KOPT-K1 (cell line): ENCODE data around the gene POLR1D.

ENCODE experiments used
- H3K27ac ChIP-seq: fragments of 200-600 bp; sonication (generic); 2 replicates; pipeline ENCODE4 v1.5.1; 2016; ENCODE audit warnings: antibody characterized with exemption, mild to moderate bottlenecking, low read depth, low read length; ENCODE audit not compliant: poor library complexity, severe bottlenecking
- H3K36me3 ChIP-seq: fragments of 200-600 bp; sonication (generic); 2 replicates; pipeline ENCODE4 v1.5.1; 2017; ENCODE audit warnings: antibody characterized with exemption, mild to moderate bottlenecking, low read length, moderate library complexity; ENCODE audit not compliant: insufficient read depth
- H3K9me3 ChIP-seq: fragments of 200-600 bp; sonication (generic); 2 replicates; pipeline ENCODE4 v1.5.1; 2017; ENCODE audit warnings: antibody characterized with exemption, low read length, mild to moderate bottlenecking; ENCODE audit not compliant: insufficient read depth, poor library complexity, severe bottlenecking

Gene POLR1D

DNA sequence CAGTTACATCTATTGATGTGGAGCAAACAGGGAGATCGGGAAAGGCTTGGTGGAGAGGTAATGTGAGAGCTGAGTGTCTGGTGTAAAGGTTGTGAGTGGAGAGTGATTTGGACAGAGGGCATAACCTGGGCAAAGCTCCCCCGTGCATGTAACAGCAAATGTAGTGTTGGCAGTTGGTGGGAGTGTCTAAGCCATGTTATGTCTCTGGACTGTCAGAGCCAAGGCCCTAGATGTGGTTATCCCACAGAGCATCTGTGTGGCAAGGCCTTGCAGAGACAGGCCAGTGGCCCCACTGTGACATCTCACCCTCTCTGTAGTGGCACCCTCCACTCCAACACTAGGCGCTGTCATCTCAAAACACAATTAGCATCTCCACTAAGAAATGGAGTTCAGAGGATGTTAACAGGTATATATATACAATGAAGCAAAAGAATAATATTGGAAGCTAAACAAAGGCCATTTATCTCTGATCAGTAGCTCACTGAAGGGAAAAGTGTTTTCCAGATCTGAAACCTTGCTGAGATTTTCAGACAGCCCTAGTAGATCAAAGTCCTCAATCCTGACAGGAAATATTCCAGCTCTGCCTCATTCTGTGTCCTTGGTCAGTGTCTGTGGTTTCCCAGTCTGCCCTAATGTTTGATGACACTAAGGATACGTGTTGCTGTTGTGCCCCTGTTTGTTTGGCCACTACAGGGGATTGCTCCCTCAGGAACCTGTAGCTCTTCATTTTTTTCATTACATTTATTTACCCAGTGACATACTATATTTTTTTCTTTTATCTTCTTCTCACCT, 20.2 kb downstream of the POLR1D start:
- no peak overlapping the region for H3K27ac ChIP-seq
- peaks cover 14% of the 10 kb centered on the region for H3K36me3 ChIP-seq
- H3K9me3 ChIP-seq = no peaks in the 10 kb centered on the region

DNA sequence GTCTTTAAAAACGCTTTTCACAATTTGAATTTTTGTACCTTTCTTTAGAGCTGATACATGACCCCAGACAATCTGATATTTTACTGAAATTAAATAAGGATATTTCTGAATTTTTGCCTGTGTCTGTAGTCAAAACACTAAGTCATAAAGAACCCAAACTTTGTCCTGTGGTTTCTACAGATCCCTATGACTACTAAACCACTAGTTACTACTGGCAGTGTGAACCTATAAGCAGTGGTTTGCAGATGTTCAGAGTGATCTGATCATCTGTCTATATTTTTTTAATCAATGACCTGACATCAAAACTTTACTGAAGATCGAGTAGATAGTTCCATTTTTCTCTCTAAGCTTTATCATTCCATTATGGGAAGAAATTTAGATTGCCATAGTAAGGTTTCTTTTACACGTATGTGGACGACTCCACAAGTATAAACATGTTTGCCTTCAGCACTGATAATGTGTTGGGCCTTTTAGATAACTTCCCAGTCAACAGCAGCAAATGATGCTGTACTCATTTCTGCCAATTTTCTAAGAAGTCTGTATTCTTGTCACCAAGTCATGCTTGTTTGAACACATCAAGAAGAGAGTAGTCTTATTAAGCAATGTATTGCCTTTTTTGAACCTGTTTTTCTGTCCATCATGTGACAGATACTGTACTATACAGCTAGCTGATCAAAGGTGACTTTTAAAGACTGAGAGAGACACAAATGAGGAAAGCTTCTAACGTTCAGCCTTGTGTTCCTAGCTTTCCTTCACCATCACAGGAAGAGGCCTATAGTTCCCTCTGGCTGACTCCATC, 21.8 kb downstream of the POLR1D start:
- H3K36me3 ChIP-seq = peaks cover 19% of the 10 kb centered on the region
- H3K27ac ChIP-seq = no peak overlapping the region
- peaks cover 9% of the 10 kb centered on the region for H3K9me3 ChIP-seq

DNA sequence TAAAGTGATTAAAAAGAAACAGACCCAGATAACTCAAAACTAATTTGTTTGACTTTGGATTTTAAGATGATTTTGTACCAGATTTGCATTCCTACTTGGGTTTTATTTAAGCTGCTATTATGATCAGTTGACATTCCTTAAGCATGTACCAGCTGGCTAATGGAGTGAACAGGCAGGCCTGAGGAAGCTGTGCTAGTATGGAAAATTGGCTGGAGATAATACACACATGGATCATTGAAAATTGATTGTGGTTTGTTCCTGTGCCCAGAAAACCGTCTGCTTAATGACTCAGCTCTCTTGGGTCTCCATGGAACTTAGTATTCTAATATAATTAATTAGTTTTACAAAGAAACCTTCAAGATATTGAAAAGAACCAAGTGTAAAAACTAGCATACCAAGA, 22.6 kb downstream of the POLR1D start:
- H3K9me3 ChIP-seq = peaks cover 17% of the 10 kb centered on the region
- peaks cover 27% of the 10 kb centered on the region for H3K36me3 ChIP-seq
- no peak overlapping the region for H3K27ac ChIP-seq

DNA sequence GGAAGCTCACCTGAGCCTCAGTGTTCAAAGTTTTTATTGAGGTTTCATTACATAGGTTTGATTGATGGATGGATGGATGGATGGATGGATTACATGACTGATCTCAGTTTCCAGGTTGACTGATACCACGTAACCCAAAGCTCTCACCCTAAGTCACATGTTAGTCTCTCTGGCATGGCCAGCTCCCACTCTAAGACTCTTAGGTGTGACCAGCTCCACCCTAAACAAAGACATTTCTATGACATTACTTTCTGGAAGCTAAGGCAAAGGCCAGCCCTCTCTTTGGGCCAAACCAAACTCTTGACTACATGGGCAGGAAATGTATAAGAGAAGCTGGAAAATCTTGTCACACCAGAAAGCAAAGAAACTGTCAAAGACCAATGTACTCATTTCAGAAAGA, 28.6 kb downstream of the POLR1D start:
- H3K36me3 ChIP-seq = peaks cover 73% of the 10 kb centered on the region
- H3K27ac ChIP-seq = no peak overlapping the region
- peaks cover 36% of the 10 kb centered on the region for H3K9me3 ChIP-seq

DNA sequence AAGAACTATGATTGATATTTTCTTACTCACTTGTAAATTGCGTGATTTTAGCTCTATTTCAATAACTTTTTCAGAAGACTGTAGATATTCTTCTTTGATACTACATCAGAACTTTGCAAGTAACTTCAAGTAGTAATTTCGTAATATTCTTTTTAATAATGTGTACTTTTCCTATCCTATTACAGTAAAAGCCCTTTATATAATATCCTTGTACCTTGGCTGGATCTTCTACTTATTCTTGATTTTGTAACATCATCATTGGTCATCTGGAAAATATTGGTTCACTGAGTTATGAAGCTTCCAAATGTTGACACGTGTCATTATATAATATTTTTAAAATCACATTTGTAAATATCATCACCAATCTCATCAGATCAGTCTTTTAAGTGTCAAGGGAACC, 32.4 kb downstream of the POLR1D start:
- H3K27ac ChIP-seq = no peak overlapping the region
- peaks cover 66% of the 10 kb centered on the region for H3K36me3 ChIP-seq

DNA sequence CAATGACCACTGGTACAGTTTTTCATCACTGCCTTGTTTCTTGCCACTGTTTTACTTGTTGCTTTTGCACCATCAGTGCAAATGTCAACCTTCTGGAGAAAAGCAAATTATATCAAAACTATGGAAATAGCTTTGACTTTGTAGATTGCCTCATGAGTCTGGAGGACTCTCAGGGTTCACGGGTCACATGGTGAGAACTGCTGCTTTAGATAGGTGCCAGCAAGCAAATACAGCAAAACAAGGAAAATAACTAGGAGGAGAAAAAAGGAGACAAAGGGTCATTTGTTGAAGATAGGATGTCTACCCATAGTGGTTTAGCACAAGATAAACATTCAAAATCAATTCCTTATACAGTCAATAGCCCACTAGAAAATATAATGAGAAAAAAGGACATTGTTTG, 33.1 kb downstream of the POLR1D start:
- peaks cover 64% of the 10 kb centered on the region for H3K36me3 ChIP-seq
- peaks cover 13% of the 10 kb centered on the region for H3K9me3 ChIP-seq
- H3K27ac ChIP-seq = no peak overlapping the region

More for the DNA sequence above, 32.4 kb downstream of the POLR1D start:
- H3K9me3 ChIP-seq = peaks cover 21% of the 10 kb centered on the region

DNA sequence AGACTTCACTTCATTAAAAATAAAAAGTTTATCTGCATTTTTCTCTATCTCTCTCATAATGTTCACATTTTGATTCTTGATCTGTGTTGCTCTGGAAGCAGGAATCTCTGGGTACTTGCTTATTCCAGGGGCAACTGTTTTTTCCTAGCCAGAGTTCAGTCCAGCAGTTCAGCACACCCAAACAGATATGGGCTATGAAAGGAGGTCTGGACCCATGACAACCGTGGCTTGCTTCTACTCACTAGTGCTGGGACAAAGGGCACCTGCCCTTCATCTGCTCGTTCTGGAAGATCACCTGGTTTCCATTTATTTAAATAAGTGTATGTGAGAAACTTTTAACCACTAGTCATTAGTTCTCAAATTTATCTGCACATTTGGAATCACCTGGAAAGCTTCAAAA, 36.0 kb downstream of the POLR1D start:
- Histone ChIP-seq H3K36me3 (peaks cover 39% of the 10 kb centered on the region), H3K9me3 (no peaks in the 10 kb centered on the region), H3K27ac (no peak overlapping the region)

DNA sequence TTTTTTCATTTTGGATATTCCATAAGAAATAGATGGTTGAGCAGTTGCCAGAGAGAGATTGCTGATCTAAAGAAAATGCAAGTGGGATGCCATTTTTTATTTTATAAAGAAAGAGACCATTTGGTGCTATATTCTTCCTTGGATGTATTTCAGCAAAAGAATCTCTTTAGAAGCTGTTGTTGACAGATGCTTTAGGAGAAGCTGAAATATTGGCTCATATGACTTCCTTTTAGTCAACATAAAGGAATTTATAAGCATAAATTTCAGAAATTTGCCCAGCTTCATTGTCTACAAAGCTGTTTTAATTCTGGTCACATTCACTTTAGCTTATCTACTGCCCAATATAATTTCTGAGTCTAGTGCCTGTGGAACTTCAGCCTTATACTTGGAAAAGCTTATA, 36.9 kb downstream of the POLR1D start:
- Histone ChIP-seq H3K27ac (no peak overlapping the region), H3K9me3 (no peaks in the 10 kb centered on the region), H3K36me3 (peaks cover 34% of the 10 kb centered on the region)

DNA sequence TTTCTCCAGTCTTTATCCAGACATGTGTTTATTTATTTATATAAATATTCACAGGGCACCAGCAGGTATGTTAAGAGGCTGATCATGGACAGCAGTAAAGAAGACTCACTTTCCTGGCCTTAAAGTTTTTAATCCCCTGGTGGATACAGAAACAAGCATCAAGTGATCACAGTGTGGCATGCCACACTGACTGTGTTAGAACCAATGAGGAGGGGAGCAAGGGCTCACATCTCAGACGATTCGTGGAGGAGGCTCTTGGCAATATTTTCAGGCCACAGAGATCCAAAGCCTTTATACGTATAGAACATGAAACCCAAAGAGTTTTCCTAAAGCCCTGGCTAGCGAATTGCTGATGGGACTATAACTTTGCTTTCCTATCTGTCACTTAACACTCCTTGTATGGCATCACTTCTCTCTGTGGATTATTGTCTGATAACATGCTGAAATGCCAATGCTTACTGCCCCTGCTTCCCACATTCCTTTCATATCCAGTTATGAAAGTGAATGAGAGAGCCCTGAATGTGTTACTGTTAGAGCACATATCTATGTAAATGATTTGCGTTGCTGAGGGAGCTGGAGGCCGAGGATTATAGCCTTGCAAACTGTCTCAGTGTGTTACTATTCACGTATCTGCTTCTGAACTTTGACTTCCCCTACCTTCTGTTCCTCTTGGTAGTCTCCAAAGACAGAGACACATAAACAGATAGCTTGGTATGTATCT, 37.6 kb downstream of the POLR1D start:
- Histone ChIP-seq H3K36me3 (peaks cover 33% of the 10 kb centered on the region), H3K27ac (no peak overlapping the region), H3K9me3 (no peaks in the 10 kb centered on the region)

DNA sequence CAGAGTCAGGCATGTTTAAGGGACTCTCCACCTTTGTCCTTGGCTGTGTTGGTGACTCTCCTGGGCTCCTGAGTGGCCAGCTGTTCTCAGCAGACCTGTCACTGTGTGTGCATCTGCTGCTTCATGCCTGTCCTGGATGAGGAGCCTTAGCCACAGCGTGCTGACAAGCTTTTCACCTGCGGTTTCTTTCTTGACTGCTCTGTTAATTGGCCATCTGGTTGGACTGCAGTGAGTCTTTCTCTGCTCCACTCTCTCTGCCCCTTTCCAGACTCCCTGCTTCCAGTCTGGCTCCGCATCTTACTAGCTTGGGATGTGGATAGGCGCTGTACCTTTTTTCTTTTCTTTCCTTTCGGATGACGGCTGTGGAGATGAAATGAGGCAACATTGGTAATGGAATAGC, 38.8 kb downstream of the POLR1D start:
- Histone ChIP-seq H3K9me3 (no peaks in the 10 kb centered on the region), H3K27ac (no peak overlapping the region), H3K36me3 (peaks cover 34% of the 10 kb centered on the region)

DNA sequence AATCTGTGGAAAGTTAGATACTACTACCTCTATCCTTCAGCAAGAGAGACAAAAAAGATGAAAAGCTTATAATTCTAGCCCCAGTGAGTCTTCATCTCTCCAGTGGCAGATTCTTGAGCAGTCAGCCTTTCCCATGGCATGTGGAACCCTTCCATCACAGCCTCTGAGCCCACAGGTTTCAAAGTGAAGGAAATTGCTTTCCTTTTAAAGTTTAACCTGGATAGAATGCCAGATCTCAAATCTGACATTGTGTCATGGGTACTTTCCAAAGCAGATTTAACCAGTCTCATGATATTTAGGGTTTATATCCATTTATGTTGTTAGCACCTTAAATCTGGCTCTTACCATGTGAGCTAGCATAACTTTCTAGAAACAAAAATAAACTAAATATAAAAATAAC, 39.3 kb downstream of the POLR1D start:
- Histone ChIP-seq H3K9me3 (no peaks in the 10 kb centered on the region), H3K36me3 (peaks cover 39% of the 10 kb centered on the region), H3K27ac (no peak overlapping the region)

DNA sequence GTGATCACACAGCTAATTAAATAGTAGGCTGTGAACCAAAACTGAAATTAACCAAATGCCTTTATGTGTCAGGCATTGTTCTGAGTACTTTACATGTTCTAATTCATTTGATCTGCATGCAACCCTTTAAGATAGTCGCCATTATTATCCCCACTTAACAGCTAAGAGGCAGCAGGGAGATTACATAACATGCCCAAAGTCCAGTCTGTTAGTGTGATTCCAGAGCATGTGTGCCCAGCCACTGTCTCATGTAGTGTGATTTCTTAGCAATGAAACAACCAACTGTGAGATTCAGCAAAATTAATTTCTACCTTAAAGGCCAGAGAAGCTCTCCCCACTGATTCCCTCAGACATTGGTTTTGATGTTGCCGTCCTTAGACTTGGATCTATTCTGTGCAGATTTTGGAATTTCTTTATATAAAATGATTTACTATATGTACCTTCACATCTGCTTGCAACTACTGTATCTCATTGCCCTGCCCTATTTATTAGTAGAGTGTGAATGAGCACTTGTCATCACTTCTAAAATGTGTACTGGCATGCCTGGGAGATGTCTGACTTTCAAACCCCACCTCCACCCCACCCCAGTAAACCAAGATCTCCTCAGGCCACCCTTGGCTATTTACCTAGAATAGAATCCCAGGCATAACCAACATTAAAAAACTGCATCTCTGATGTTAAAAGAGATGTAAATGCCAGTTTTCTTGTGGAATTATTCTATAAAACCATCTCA, 41.2 kb downstream of the POLR1D start:
- H3K36me3 ChIP-seq = peaks cover 51% of the 10 kb centered on the region
- H3K9me3 ChIP-seq = no peaks in the 10 kb centered on the region
- no peak overlapping the region for H3K27ac ChIP-seq

DNA sequence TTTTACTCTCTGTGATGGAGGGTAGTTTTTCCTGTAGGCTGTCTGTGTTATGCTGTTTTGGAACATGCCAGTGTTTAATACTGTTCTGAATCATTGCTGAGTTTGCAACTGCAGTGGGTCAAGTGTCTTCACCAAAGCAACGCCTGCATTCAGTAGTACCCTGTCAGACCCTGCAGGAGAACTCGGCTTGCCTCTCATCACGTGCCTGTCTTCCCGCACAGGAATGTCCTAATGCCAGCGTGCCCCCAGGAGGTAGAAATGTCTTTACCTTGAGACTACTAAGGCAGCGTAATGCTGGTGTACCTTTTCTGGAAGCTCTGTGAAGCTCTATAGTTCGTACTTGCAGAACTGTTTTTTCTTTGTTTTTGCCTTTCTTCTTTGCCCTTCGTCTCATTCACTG, 42.3 kb downstream of the POLR1D start:
- H3K36me3 ChIP-seq = peaks cover 54% of the 10 kb centered on the region
- no peaks in the 10 kb centered on the region for H3K9me3 ChIP-seq
- no peak overlapping the region for H3K27ac ChIP-seq

DNA sequence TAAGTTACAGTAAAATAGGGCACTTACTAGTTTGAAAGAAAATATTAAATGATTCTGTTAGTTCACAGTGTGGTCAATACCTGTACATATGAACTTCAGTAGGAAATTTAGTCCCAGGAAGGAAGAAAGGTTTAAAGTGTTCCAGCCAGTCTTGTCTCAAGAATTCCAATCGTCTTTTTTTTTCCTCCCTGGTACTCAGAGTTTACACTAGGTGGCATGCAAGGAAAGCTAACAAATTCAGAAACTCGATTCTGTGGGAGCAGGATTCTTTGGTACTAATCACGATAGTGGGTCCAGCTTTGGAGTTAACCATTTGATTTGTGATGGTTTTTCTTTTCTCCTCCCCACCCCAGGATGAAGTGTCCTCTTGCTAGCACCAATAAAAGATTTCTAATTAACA, 43.6 kb downstream of the POLR1D start:
- peaks cover 47% of the 10 kb centered on the region for H3K36me3 ChIP-seq
- H3K9me3 ChIP-seq = no peaks in the 10 kb centered on the region
- H3K27ac ChIP-seq = no peak overlapping the region

DNA sequence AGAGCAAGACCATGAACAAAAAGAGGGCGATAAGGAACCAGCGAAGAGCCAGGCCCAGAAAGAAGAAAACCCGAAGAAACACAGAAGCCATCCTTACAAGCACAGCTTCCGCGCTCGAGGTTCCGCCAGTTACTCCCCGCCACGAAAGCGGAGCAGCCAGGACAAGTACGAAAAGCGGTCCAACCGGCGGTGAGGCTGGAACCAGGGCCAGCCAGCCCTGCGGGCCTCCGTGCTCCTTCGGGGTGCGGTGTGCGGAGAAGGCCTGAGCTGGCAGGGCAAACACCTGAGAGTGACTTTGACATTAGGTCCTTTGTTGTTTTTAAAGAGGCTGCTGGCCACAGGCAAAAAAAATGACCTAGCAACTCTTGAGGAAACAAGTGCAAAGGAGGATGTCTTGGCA, 44.1 kb downstream of the POLR1D start:
- H3K9me3 ChIP-seq = no peaks in the 10 kb centered on the region
- no peak overlapping the region for H3K27ac ChIP-seq
- peaks cover 47% of the 10 kb centered on the region for H3K36me3 ChIP-seq
